Stomach (tissue), 9 donors: ENCODE measurements around the gene ZFYVE21. TPM values are rescaled to one million over a fixed set of nuclear protein-coding genes. Genes with fewer than 3 reads are reported as not detected.
"Not testable (repeated sequence)": the region's sequence is repeated elsewhere in the genome, so short reads cannot be mapped to it uniquely, and the experiment has no call there.

Experiments
- DNase-seq, 2 donors: peaks; one replicate each; pipeline versions ENCODE4 v3.0.0 to v3.0.0-alpha.2; 2013 to 2019
- H3K27ac ChIP-seq, 5 donors: fragments of 200-600 bp in 4 of 5; sonication (generic) in 4 of 5; one replicate each; pipeline ENCODE4 v1.5.1; 2013 to 2019; ENCODE audit warnings: mild to moderate bottlenecking in 1 of 5, moderate library complexity in 1 of 5
- H3K27me3 ChIP-seq, 3 donors: fragments of 200-600 bp; sonication (generic); one replicate each; pipeline ENCODE4 v1.5.1; 2017 to 2019; ENCODE audit warnings: mixed run types in 1 of 3
- H3K36me3 ChIP-seq, 4 donors: fragments of 200-600 bp; sonication (generic); 1 replicate in 3 of 4; 2 replicates in 1 of 4; pipeline ENCODE4 v1.5.1; 2016 to 2019
- H3K4me1 ChIP-seq, 4 donors: fragments of 200-600 bp; sonication (generic); one replicate each; pipeline ENCODE4 v1.5.1; 2016 to 2019
- H3K4me3 ChIP-seq, 4 donors: fragments of 200-600 bp; sonication (generic) in 3 of 4; one replicate each; pipeline ENCODE4 v1.5.1; 2016 to 2019; ENCODE audit warnings: mild to moderate bottlenecking in 1 of 4
- H3K9me3 ChIP-seq, 4 donors: fragments of 200-600 bp; sonication (generic); one replicate each; pipeline ENCODE4 v1.5.1; 2016 to 2019
- EP300 ChIP-seq: sonication (generic); formaldehyde crosslinking; IDR thresholded peaks from one replicate; pipeline ENCODE4 v1.6.1; 2017; ENCODE audit warnings: antibody characterized with exemption
- POLR2A ChIP-seq, 4 donors: fragments of 450-650 bp; IDR thresholded peaks; one replicate each; pipeline ENCODE4 v1.6.1; 2016; ENCODE audit warnings: antibody characterized with exemption in 4 of 4, control low read depth in 2 of 4, mild to moderate bottlenecking in 1 of 4, moderate library complexity in 1 of 4
- POLR2AphosphoS5 ChIP-seq, 3 donors: sonication (generic); formaldehyde crosslinking; IDR thresholded peaks; one replicate each; pipeline ENCODE4 v1.6.1; 2016; ENCODE audit warnings: antibody characterized with exemption in 3 of 3
- WGBS, 5 donors: extraction: QIAGEN DNeasy Blood & Tissue Kit in 3 of 5; methylation state at CpG; one replicate each; pipeline versions ENCODE4 v1.1.5 to v1.1.7; 2013 to 2018; 5-methylcytosine and 5-hydroxymethylcytosine counted together
- intact Hi-C: fragments of 100-400 bp; cut with DNase I; formaldehyde crosslinking; loops from one replicate; pipeline ENCODE4 v1.15.1; 2023; ENCODE audit warnings: low total_unique reads
- polyA plus RNA-seq, 3 donors: library from polyadenylated mRNA; stranded (reverse); fragments of 200-250 nt; gene quantifications; one replicate each; pipeline ENCODE4 v1.2.3, GENCODE V29; 2013
- total RNA-seq, 5 donors: library from RNA; depleted of rRNA; stranded (reverse); fragments of >200 nt; gene quantifications; one replicate each; pipeline versions ENCODE4 v1.1.0 to v1.2.3, GENCODE V29; 2014 to 2016
- TF ChIP-seq, protein P1 (sequence below), 7 experiments: fragments of 450-650 bp in 4 of 7; fragments of 200-600 bp in 3 of 7; sonication (generic) in 3 of 7; IDR thresholded peaks; one replicate each; pipeline ENCODE4 v1.5.1; 2016 to 2019; ENCODE audit warnings: antibody characterized with exemption in 7 of 7, control low read depth in 2 of 7, mild to moderate bottlenecking in 1 of 7
- donor health status: healthy with polysubstance abuse.
- donor health status: Bipolar disorder and iron deficiency.
- donor health status: healthy.

Gene ZFYVE21
- total and polyA plus RNA-seq, 8 donors = 28.0 to 150 (median 72.9) TPM

- Histone ChIP-seq H3K36me3 (peaks cover 0 to 21% (median 16%) of the 10 kb centered on the region in 4 donors), H3K4me3 (no peak overlapping the region), H3K27me3 (no peaks in the 10 kb centered on the region), H3K4me1 (no peaks in the 10 kb centered on the region), H3K27ac (no peak overlapping the region), H3K9me3 (no peaks in the 10 kb centered on the region)
- no peak for DNase-seq
- 72 to 79% (median 76%) methylated on average over 3 to 4 of the region's 4 CpGs for WGBS, 5 donors
- intact Hi-C loops = no loop called here
- TF ChIP-seq EP300 (no peak), POLR2AphosphoS5 (IDR thresholded peaks at IDR 0.05) (no peak), POLR2A (IDR thresholded peaks at IDR 0.05) (no peak)
Measured at GRCh38 chr14:103770902-103771301, 55.3 kb downstream of the ZFYVE21 start.

DNA sequence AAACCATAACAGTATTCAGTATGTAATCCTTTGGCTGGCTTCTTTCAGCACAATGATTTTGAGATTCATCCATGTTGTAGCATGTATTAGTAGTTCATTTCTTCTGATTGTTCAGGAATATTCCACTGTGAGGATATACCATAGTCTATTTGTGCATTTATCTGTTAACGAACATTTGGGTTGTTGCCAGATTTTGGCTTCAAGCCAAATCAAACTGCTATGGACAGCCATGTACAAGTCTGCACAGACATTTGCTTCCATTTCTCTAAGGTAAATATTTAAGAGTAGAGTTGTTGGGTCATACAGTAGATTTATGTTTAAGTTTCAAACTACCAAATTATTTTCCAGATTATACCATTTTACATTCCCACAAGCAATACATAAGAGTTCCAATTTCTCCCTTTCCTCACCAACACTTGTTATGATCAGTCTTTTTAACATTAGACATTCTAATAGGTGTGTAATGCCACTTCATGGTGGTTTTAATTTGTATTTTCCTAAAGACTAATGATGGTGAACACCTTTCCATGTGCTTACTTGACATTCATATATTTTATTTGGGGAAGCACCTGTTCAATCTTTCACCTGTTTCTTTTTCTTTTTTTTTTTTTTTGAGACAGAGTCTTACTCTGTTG is 56.6 kb downstream of the ZFYVE21 start:
- 25 to 38% (median 35%) methylated on average over 1 of the region's 1 CpG for WGBS, 5 donors
- TF ChIP-seq POLR2AphosphoS5 (IDR thresholded peaks at IDR 0.05) (no peak), POLR2A (IDR thresholded peaks at IDR 0.05) (no peak), EP300 (no peak)
- TF ChIP-seq, protein P1, sequence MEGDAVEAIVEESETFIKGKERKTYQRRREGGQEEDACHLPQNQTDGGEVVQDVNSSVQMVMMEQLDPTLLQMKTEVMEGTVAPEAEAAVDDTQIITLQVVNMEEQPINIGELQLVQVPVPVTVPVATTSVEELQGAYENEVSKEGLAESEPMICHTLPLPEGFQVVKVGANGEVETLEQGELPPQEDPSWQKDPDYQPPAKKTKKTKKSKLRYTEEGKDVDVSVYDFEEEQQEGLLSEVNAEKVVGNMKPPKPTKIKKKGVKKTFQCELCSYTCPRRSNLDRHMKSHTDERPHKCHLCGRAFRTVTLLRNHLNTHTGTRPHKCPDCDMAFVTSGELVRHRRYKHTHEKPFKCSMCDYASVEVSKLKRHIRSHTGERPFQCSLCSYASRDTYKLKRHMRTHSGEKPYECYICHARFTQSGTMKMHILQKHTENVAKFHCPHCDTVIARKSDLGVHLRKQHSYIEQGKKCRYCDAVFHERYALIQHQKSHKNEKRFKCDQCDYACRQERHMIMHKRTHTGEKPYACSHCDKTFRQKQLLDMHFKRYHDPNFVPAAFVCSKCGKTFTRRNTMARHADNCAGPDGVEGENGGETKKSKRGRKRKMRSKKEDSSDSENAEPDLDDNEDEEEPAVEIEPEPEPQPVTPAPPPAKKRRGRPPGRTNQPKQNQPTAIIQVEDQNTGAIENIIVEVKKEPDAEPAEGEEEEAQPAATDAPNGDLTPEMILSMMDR (IDR thresholded peaks at IDR 0.05) = no peak
- Histone ChIP-seq H3K9me3 (no peaks in the 10 kb centered on the region), H3K4me3 (no peak overlapping the region), H3K27me3 (no peaks in the 10 kb centered on the region), H3K36me3 (peaks cover 0 to 23% (median 20%) of the 10 kb centered on the region in 4 donors), H3K27ac (no peak overlapping the region), H3K4me1 (no peaks in the 10 kb centered on the region)
- intact Hi-C loops = no loop called here
- DNase-seq = no peak

DNA sequence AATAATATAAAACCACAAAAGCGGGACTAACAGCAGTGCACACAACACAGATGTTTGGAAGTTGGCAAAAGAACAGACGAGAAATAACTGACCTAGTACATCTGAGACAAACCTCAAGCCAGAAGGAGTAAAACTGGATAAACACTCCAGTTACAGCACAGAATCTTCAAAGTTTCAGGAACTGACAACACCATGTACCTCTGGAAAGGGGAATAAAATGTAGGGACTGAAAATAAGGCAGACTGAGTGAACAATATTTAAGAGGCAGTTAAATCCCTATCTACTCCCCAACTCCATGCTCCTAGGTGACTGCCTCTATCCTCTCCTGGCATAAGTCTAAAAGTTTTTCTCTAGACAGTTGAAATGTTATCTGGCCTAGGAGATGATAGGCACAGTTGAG is 57.9 kb downstream of the ZFYVE21 start:
- WGBS, 5 donors = 75 to 91% (median 86%) methylated on average over 2 of the region's 2 CpGs
- intact Hi-C loops = no loop called here

GRCh38 chr14:103775506-103775905 is 59.9 kb downstream of the ZFYVE21 start:
- Histone ChIP-seq H3K4me3 (no peak overlapping the region), H3K27ac (no peak overlapping the region), H3K27me3 (no peaks in the 10 kb centered on the region), H3K36me3 (peaks cover 0 to 54% (median 37%) of the 10 kb centered on the region in 4 donors), H3K9me3 (no peaks in the 10 kb centered on the region), H3K4me1 (no peaks in the 10 kb centered on the region)
- intact Hi-C loops = no loop called here
- DNase-seq = no peak
- TF ChIP-seq POLR2A (IDR thresholded peaks at IDR 0.05) = no peak
- TF ChIP-seq, protein P1 (IDR thresholded peaks at IDR 0.05) = no peak
- TF ChIP-seq EP300 = no peak
- TF ChIP-seq POLR2AphosphoS5 (IDR thresholded peaks at IDR 0.05) = no peak
- 92 to 100% (median 95%) methylated on average over 7 of the region's 7 CpGs for WGBS, 5 donors

More for the DNA sequence above, 57.9 kb downstream of the ZFYVE21 start:
- no peak overlapping the region for H3K4me3 ChIP-seq
- no peaks in the 10 kb centered on the region for H3K4me1 ChIP-seq
- TF ChIP-seq, protein P1 (IDR thresholded peaks at IDR 0.05) = no peak
- TF ChIP-seq POLR2A (IDR thresholded peaks at IDR 0.05) (no peak), EP300 (no peak), POLR2AphosphoS5 (IDR thresholded peaks at IDR 0.05) (no peak)
- no peak overlapping the region for H3K27ac ChIP-seq
- H3K36me3 ChIP-seq = peaks cover 0 to 36% (median 30%) of the 10 kb centered on the region in 4 donors
- H3K9me3 ChIP-seq = no peaks in the 10 kb centered on the region
- H3K27me3 ChIP-seq = no peaks in the 10 kb centered on the region
- DNase-seq = no peak

DNA sequence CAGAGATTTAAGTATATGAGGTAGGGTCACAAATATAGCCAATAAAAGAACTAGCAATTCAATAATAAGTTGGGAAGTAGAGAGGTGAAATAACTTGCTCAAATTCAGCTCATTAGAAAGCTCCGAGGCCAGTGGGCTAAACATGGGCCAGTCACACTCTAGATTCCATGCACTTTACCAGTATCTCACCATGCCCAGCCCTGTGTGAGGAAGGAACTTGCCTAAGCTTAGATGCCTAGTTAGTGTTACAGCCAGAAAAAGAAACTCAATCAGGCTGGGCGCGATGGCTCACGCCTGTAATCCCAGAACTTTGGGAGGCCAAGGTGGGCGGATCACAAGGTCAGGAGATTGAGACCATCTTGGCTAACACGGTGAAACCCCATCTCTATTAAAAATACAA is 60.7 kb downstream of the ZFYVE21 start:
- H3K9me3 ChIP-seq, H3K4me3 ChIP-seq, DNase-seq, H3K4me1 ChIP-seq, intact Hi-C loops, H3K27me3 ChIP-seq, H3K27ac ChIP-seq: not testable (repeated sequence)
- peaks cover 0 to 62% (median 39%) of the 10 kb centered on the region in 4 donors for H3K36me3 ChIP-seq
- 93 to 98% (median 95%) methylated on average over 6 of the region's 6 CpGs for WGBS, 5 donors
